HG03571 (cell line): ENCODE data around the gene CTIF.
A peak's percentile ranks its signal among the peaks of the same experiment; 100 is the strongest.

Experiments used
- ATAC-seq: cut with Tn5 transposase; IDR thresholded peaks from one replicate; pipeline ENCODE4 v1.9.1; 2021; ENCODE audit not compliant: unreplicated experiment

CTIF gene

GRCh38 chr18:48766487-48766886, 227.7 kb downstream of the CTIF start:
- ATAC-seq = no peak

GRCh38 chr18:48767090-48767690, 228.4 kb downstream of the CTIF start:
- ATAC-seq = no peak

- ATAC-seq = no peak
These were observed 230.3 kb downstream of the CTIF start for GRCh38 chr18:48769006-48769636.

- ATAC-seq = no peak
These were observed 231.4 kb downstream of the CTIF start for GRCh38 chr18:48770243-48770642.

- ATAC-seq = no peak
These were observed 233.0 kb downstream of the CTIF start for GRCh38 chr18:48771641-48772375.

- no peak for ATAC-seq
These were observed 233.6 kb downstream of the CTIF start for GRCh38 chr18:48772457-48772856.

GRCh38 chr18:48773821-48774220, 235.0 kb downstream of the CTIF start:
- no peak for ATAC-seq

GRCh38 chr18:48774941-48775340, 236.1 kb downstream of the CTIF start:
- ATAC-seq = no peak

- ATAC-seq = no peak
These were observed 236.7 kb downstream of the CTIF start for GRCh38 chr18:48775372-48776155.

- ATAC-seq = no peak
These were observed 237.3 kb downstream of the CTIF start for GRCh38 chr18:48776156-48776555.

GRCh38 chr18:48776641-48777025, 237.8 kb downstream of the CTIF start:
- no peak for ATAC-seq

GRCh38 chr18:48777026-48777743, 238.4 kb downstream of the CTIF start:
- ATAC-seq = peak; percentile 47

GRCh38 chr18:48777744-48778116, 238.9 kb downstream of the CTIF start:
- ATAC-seq = no peak

- ATAC-seq = no peak
These were observed 239.6 kb downstream of the CTIF start for GRCh38 chr18:48778344-48779011.

- ATAC-seq = no peak
These were observed 240.6 kb downstream of the CTIF start for GRCh38 chr18:48779462-48779861.

- no peak for ATAC-seq
These were observed 241.5 kb downstream of the CTIF start for GRCh38 chr18:48780201-48780912.

GRCh38 chr18:48780913-48781162, 242.0 kb downstream of the CTIF start:
- ATAC-seq = no peak

- no peak for ATAC-seq
These were observed 242.5 kb downstream of the CTIF start for GRCh38 chr18:48781163-48781987.

- ATAC-seq = no peak
These were observed 243.1 kb downstream of the CTIF start for GRCh38 chr18:48781988-48782363.
